Measurements from ENCODE around the gene DBX1.
"Not testable (repeated sequence)": the region's sequence is repeated elsewhere in the genome, so short reads cannot be mapped to it uniquely, and the experiment has no call there.

DBX1 gene

GRCh38 chr11:20160425-20161229 is at the start of gene DBX1:
TSS of gene DBX1 (minus strand) at chr11:20160475. CDS start at chr11:20160324, 151 bp downstream.
- no peak within 1 kb of the TSS for H3K9ac ChIP-seq (ENCODE audit: low read depth in 1 of 2, low read length in 2 of 2)
- no peak within 1 kb of the TSS for H3K27ac ChIP-seq (ENCODE audit: low read depth, low read length)
- no peaks in the 10 kb centered on the region for H3K9me3 ChIP-seq (ENCODE audit: control insufficient read depth in 1 of 2, low read length in 2 of 2)
- H3K27me3 ChIP-seq (ENCODE audit: control insufficient read depth in 1 of 2, insufficient read depth in 2 of 2, low read length in 2 of 2), result peaks cover 88 to 96% of the 10 kb centered on the region in 2 donors
- no peaks in the 10 kb centered on the region for H3K4me1 ChIP-seq (ENCODE audit: control insufficient read depth in 1 of 2, insufficient read depth in 2 of 2, low read length in 2 of 2)
- no peaks in the 10 kb centered on the region for H3K36me3 ChIP-seq (ENCODE audit: control insufficient read depth in 1 of 2, insufficient read depth in 2 of 2, low read length in 2 of 2)
- no peak within 1 kb of the TSS for H3K4me3 ChIP-seq (ENCODE audit: low read depth in 1 of 2, low read length in 2 of 2)

GRCh38 chr11:20208622-20209111 is 48.4 kb upstream of the DBX1 start:
- peaks cover 20 to 40% of the 10 kb centered on the region in 2 donors for H3K27me3 ChIP-seq (ENCODE audit: control insufficient read depth in 1 of 2, insufficient read depth in 2 of 2, low read length in 2 of 2)
- no peaks in the 10 kb centered on the region for H3K4me1 ChIP-seq (ENCODE audit: control insufficient read depth in 1 of 2, insufficient read depth in 2 of 2, low read length in 2 of 2)
- no peak overlapping the region for H3K9ac ChIP-seq (ENCODE audit: low read depth in 1 of 2, low read length in 2 of 2)
- no peaks in the 10 kb centered on the region for H3K36me3 ChIP-seq (ENCODE audit: control insufficient read depth in 1 of 2, insufficient read depth in 2 of 2, low read length in 2 of 2)
- no peaks in the 10 kb centered on the region for H3K9me3 ChIP-seq (ENCODE audit: control insufficient read depth in 1 of 2, low read length in 2 of 2)
- no peak overlapping the region for H3K27ac ChIP-seq (ENCODE audit: low read depth, low read length)
- no peak overlapping the region for H3K4me3 ChIP-seq (ENCODE audit: low read depth in 1 of 2, low read length in 2 of 2)

GRCh38 chr11:20207781-20208621 is 47.7 kb upstream of the DBX1 start:
- peaks cover 20 to 40% of the 10 kb centered on the region in 2 donors for H3K27me3 ChIP-seq (ENCODE audit: control insufficient read depth in 1 of 2, insufficient read depth in 2 of 2, low read length in 2 of 2)
- H3K9ac ChIP-seq (ENCODE audit: low read depth in 1 of 2, low read length in 2 of 2), result no peak overlapping the region
- H3K4me1 ChIP-seq (ENCODE audit: control insufficient read depth in 1 of 2, insufficient read depth in 2 of 2, low read length in 2 of 2), result no peaks in the 10 kb centered on the region
- H3K4me3 ChIP-seq (ENCODE audit: low read depth in 1 of 2, low read length in 2 of 2), result no peak overlapping the region
- no peak overlapping the region for H3K27ac ChIP-seq (ENCODE audit: low read depth, low read length)
- no peaks in the 10 kb centered on the region for H3K9me3 ChIP-seq (ENCODE audit: control insufficient read depth in 1 of 2, low read length in 2 of 2)
- no peaks in the 10 kb centered on the region for H3K36me3 ChIP-seq (ENCODE audit: control insufficient read depth in 1 of 2, insufficient read depth in 2 of 2, low read length in 2 of 2)

GRCh38 chr11:20205807-20206206 is 45.5 kb upstream of the DBX1 start:
- no peaks in the 10 kb centered on the region for H3K4me1 ChIP-seq (ENCODE audit: control insufficient read depth in 1 of 2, insufficient read depth in 2 of 2, low read length in 2 of 2)
- no peaks in the 10 kb centered on the region for H3K36me3 ChIP-seq (ENCODE audit: control insufficient read depth in 1 of 2, insufficient read depth in 2 of 2, low read length in 2 of 2)
- no peak overlapping the region for H3K27ac ChIP-seq (ENCODE audit: low read depth, low read length)
- H3K27me3 ChIP-seq (ENCODE audit: control insufficient read depth in 1 of 2, insufficient read depth in 2 of 2, low read length in 2 of 2), result peaks cover 25 to 40% of the 10 kb centered on the region in 2 donors
- H3K9ac ChIP-seq (ENCODE audit: low read depth in 1 of 2, low read length in 2 of 2), result no peak overlapping the region
- H3K4me3 ChIP-seq (ENCODE audit: low read depth in 1 of 2, low read length in 2 of 2), result no peak overlapping the region
- no peaks in the 10 kb centered on the region for H3K9me3 ChIP-seq (ENCODE audit: control insufficient read depth in 1 of 2, low read length in 2 of 2)

GRCh38 chr11:20204681-20205080 is 44.4 kb upstream of the DBX1 start:
- Histone ChIP-seq H3K4me1 (ENCODE audit: control insufficient read depth in 1 of 2, insufficient read depth in 2 of 2, low read length in 2 of 2) (no peaks in the 10 kb centered on the region), H3K36me3 (ENCODE audit: control insufficient read depth in 1 of 2, insufficient read depth in 2 of 2, low read length in 2 of 2) (no peaks in the 10 kb centered on the region), H3K27ac (ENCODE audit: low read depth, low read length) (no peak overlapping the region), H3K9ac (ENCODE audit: low read depth in 1 of 2, low read length in 2 of 2) (no peak overlapping the region), H3K9me3 (ENCODE audit: control insufficient read depth in 1 of 2, low read length in 2 of 2) (no peaks in the 10 kb centered on the region), H3K4me3 (ENCODE audit: low read depth in 1 of 2, low read length in 2 of 2) (no peak overlapping the region), H3K27me3 (ENCODE audit: control insufficient read depth in 1 of 2, insufficient read depth in 2 of 2, low read length in 2 of 2) (peaks cover 27 to 31% of the 10 kb centered on the region in 2 donors)

- no peaks in the 10 kb centered on the region for H3K36me3 ChIP-seq (ENCODE audit: control insufficient read depth in 1 of 2, insufficient read depth in 2 of 2, low read length in 2 of 2)
- no peak overlapping the region for H3K27ac ChIP-seq (ENCODE audit: low read depth, low read length)
- no peaks in the 10 kb centered on the region for H3K9me3 ChIP-seq (ENCODE audit: control insufficient read depth in 1 of 2, low read length in 2 of 2)
- H3K9ac ChIP-seq (ENCODE audit: low read depth in 1 of 2, low read length in 2 of 2), result no peak overlapping the region
- H3K27me3 ChIP-seq (ENCODE audit: control insufficient read depth in 1 of 2, insufficient read depth in 2 of 2, low read length in 2 of 2), result peaks cover 22 to 27% of the 10 kb centered on the region in 2 donors
- no peaks in the 10 kb centered on the region for H3K4me1 ChIP-seq (ENCODE audit: control insufficient read depth in 1 of 2, insufficient read depth in 2 of 2, low read length in 2 of 2)
- no peak overlapping the region for H3K4me3 ChIP-seq (ENCODE audit: low read depth in 1 of 2, low read length in 2 of 2)
Measured at GRCh38 chr11:20203831-20204230, 43.6 kb upstream of the DBX1 start.

GRCh38 chr11:20201231-20201630 is 41.0 kb upstream of the DBX1 start:
- H3K36me3 ChIP-seq (ENCODE audit: control insufficient read depth in 1 of 2, insufficient read depth in 2 of 2, low read length in 2 of 2), result no peaks in the 10 kb centered on the region
- no peak overlapping the region for H3K27ac ChIP-seq (ENCODE audit: low read depth, low read length)
- no peak overlapping the region for H3K4me3 ChIP-seq (ENCODE audit: low read depth in 1 of 2, low read length in 2 of 2)
- no peaks in the 10 kb centered on the region for H3K4me1 ChIP-seq (ENCODE audit: control insufficient read depth in 1 of 2, insufficient read depth in 2 of 2, low read length in 2 of 2)
- peaks cover 0 to 7% of the 10 kb centered on the region in 2 donors for H3K27me3 ChIP-seq (ENCODE audit: control insufficient read depth in 1 of 2, insufficient read depth in 2 of 2, low read length in 2 of 2)
- H3K9ac ChIP-seq (ENCODE audit: low read depth in 1 of 2, low read length in 2 of 2), result no peak overlapping the region
- no peaks in the 10 kb centered on the region for H3K9me3 ChIP-seq (ENCODE audit: control insufficient read depth in 1 of 2, low read length in 2 of 2)

GRCh38 chr11:20200331-20200955 is 40.2 kb upstream of the DBX1 start:
- not testable (repeated sequence) for H3K9me3 ChIP-seq (ENCODE audit: control insufficient read depth in 1 of 2, low read length in 2 of 2); H3K27me3 ChIP-seq (ENCODE audit: control insufficient read depth in 1 of 2, insufficient read depth in 2 of 2, low read length in 2 of 2); H3K27ac ChIP-seq (ENCODE audit: low read depth, low read length); H3K36me3 ChIP-seq (ENCODE audit: control insufficient read depth in 1 of 2, insufficient read depth in 2 of 2, low read length in 2 of 2); H3K9ac ChIP-seq (ENCODE audit: low read depth in 1 of 2, low read length in 2 of 2); H3K4me1 ChIP-seq (ENCODE audit: control insufficient read depth in 1 of 2, insufficient read depth in 2 of 2, low read length in 2 of 2); H3K4me3 ChIP-seq (ENCODE audit: low read depth in 1 of 2, low read length in 2 of 2)

GRCh38 chr11:20197881-20198280 is 37.6 kb upstream of the DBX1 start:
- Histone ChIP-seq H3K36me3 (ENCODE audit: control insufficient read depth in 1 of 2, insufficient read depth in 2 of 2, low read length in 2 of 2) (no peaks in the 10 kb centered on the region), H3K27me3 (ENCODE audit: control insufficient read depth in 1 of 2, insufficient read depth in 2 of 2, low read length in 2 of 2) (peaks cover 0 to 7% of the 10 kb centered on the region in 2 donors), H3K27ac (ENCODE audit: low read depth, low read length) (no peak overlapping the region), H3K9me3 (ENCODE audit: control insufficient read depth in 1 of 2, low read length in 2 of 2) (no peaks in the 10 kb centered on the region), H3K9ac (ENCODE audit: low read depth in 1 of 2, low read length in 2 of 2) (no peak overlapping the region), H3K4me3 (ENCODE audit: low read depth in 1 of 2, low read length in 2 of 2) (no peak overlapping the region), H3K4me1 (ENCODE audit: control insufficient read depth in 1 of 2, insufficient read depth in 2 of 2, low read length in 2 of 2) (no peaks in the 10 kb centered on the region)

GRCh38 chr11:20194470-20194869 is 34.2 kb upstream of the DBX1 start:
- Histone ChIP-seq H3K36me3 (ENCODE audit: control insufficient read depth in 1 of 2, insufficient read depth in 2 of 2, low read length in 2 of 2) (no peaks in the 10 kb centered on the region), H3K9me3 (ENCODE audit: control insufficient read depth in 1 of 2, low read length in 2 of 2) (no peaks in the 10 kb centered on the region), H3K27ac (ENCODE audit: low read depth, low read length) (no peak overlapping the region), H3K4me3 (ENCODE audit: low read depth in 1 of 2, low read length in 2 of 2) (no peak overlapping the region), H3K27me3 (ENCODE audit: control insufficient read depth in 1 of 2, insufficient read depth in 2 of 2, low read length in 2 of 2) (no peaks in the 10 kb centered on the region), H3K4me1 (ENCODE audit: control insufficient read depth in 1 of 2, insufficient read depth in 2 of 2, low read length in 2 of 2) (no peaks in the 10 kb centered on the region), H3K9ac (ENCODE audit: low read depth in 1 of 2, low read length in 2 of 2) (no peak overlapping the region)

Data from duodenal mucosa (tissue), 2 donors.